OCI-LY3 (cell line): ENCODE data around the gene TCERG1L.

Source experiments
- H2AFZ ChIP-seq: fragments of 200-600, 300-600 bp; shearing (Covaris generic); 2 replicates; pipeline ENCODE4 v1.6.0; 2014; ENCODE audit warnings: antibody characterized with exemption, low read depth, low read length
- H3K27ac ChIP-seq: fragments of 200-600, 300-600 bp; sonication (generic); 2 replicates; pipeline ENCODE4 v1.5.1; 2014; ENCODE audit warnings: mild to moderate bottlenecking, low read length, moderate library complexity, mixed read lengths
- H3K27me3 ChIP-seq: fragments of 200-600, 300-600 bp; sonication (generic); 2 replicates; pipeline ENCODE4 v1.6.1; 2014; ENCODE audit warnings: low read depth, low read length, mixed read lengths
- H3K36me3 ChIP-seq: fragments of 200-600, 300-600 bp; sonication (generic); replicated peaks from 2 replicates; pipeline ENCODE3; 2014; ENCODE audit warnings: low read depth, low read length, mixed read lengths
- H3K4me1 ChIP-seq: fragments of 300-600, 200-600 bp; sonication (generic); 2 replicates; pipeline ENCODE4 v1.6.1; 2014; ENCODE audit warnings: low read length, mixed read lengths
- H3K4me2 ChIP-seq: fragments of 200-600, 300-600 bp; sonication (generic); 2 replicates; pipeline ENCODE4 v1.6.1; 2014; ENCODE audit warnings: low read length, mixed read lengths
- H3K4me3 ChIP-seq: fragments of 300-600, 200-600 bp; sonication (generic); 2 replicates; pipeline ENCODE4 v1.5.1; 2014; ENCODE audit warnings: antibody characterized with exemption, mild to moderate bottlenecking, low read length, moderate library complexity
- H3K79me2 ChIP-seq: fragments of 300-600, 200-600 bp; shearing (Covaris generic); 2 replicates; pipeline ENCODE4 v1.6.1; 2014; ENCODE audit warnings: mild to moderate bottlenecking, low read length, mixed read lengths
- H3K9ac ChIP-seq: fragments of 300-600, 200-600 bp; shearing (Covaris generic); 2 replicates; pipeline ENCODE4 v1.6.0; 2014; ENCODE audit warnings: mild to moderate bottlenecking, low read length, moderate library complexity
- H3K9me3 ChIP-seq: fragments of 200-600, 300-600 bp; shearing (Covaris generic); 2 replicates; pipeline ENCODE4 v1.6.1; 2014; ENCODE audit warnings: low read length, mixed read lengths; ENCODE audit not compliant: insufficient read depth
- H4K20me1 ChIP-seq: fragments of 200-600, 300-600 bp; sonication (generic); 2 replicates; pipeline ENCODE4 v1.6.1; 2016; ENCODE audit warnings: low read length, mixed read lengths; ENCODE audit not compliant: insufficient read depth
- CTCF ChIP-seq: fragments of 200-600, 300-600 bp; sonication (generic); IDR thresholded peaks from 2 replicates; pipeline ENCODE4 v1.5.1; 2014; ENCODE audit warnings: antibody characterized with exemption, low read length, low read depth
- EZH2phosphoT487 ChIP-seq: fragments of 200-600 bp; shearing (Covaris generic); IDR thresholded peaks from 2 replicates; pipeline ENCODE4 v1.6.1; 2018; ENCODE audit warnings: antibody characterized with exemption, mixed run types, low read depth

TCERG1L gene

DNA sequence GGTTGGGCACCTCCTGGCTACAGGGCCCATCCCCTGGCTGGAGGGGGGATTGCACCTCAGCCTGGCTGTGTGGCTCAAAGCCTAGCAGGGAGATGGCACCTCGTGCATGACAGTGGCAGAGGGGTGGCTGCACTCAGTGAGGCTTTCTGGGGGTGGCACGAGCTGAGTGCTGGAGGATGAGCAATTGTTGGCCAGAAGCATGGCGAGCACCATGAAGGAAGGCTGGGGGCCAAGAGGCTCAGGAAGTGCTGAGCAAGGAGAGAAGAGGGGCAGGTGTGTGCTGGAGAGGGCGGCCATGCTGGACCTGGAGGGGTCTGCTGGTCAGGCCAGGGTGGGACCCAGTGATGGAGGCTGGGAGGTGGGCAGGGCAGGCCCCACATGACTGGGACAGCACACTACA is 65.4 kb downstream of the TCERG1L start:
- TF ChIP-seq EZH2phosphoT487 (no peak), CTCF (no peak)
- Histone ChIP-seq H3K36me3 (no peaks in the 10 kb centered on the region), H3K4me1 (no peaks in the 10 kb centered on the region), H3K79me2 (no peaks in the 10 kb centered on the region), H3K4me3 (no peak overlapping the region), H3K27me3 (no peaks in the 10 kb centered on the region), H4K20me1 (no peaks in the 10 kb centered on the region), H2AFZ (no peak overlapping the region), H3K9ac (no peak overlapping the region), H3K27ac (no peak overlapping the region), H3K4me2 (no peak overlapping the region), H3K9me3 (no peaks in the 10 kb centered on the region)

DNA sequence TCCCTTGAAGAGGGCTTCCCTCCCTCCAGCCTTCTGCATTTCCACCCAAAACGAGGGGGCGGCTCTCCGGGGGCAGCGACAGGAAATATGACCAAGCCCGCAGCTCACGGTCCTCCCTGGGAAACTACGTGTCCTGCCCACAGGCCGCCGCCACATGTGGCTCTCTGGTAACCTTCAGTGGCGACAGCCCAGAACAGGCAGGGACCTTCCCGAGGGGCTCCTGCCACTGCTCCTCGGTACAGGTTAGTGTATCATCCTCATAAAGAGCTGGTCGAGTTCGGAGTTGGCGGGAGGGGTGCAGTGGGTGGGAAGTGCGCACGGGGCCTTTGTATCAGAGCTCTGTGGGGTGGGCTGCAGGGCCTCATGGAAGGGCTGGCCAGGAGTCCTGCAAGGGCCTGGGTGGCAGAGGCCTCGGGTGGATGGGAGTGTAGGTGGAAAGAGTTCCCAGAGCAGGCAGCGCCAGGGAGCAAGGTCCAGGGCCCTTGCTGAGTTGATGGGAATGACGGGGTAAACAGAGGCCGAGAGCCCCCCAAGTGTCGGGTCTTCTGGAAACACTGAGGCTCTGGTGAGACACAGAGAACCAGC is 66.0 kb downstream of the TCERG1L start:
- Histone ChIP-seq H3K4me2 (no peak overlapping the region), H3K4me3 (no peak overlapping the region), H2AFZ (no peak overlapping the region), H3K27ac (no peak overlapping the region), H3K9me3 (no peaks in the 10 kb centered on the region), H3K4me1 (no peaks in the 10 kb centered on the region), H3K36me3 (no peaks in the 10 kb centered on the region), H3K9ac (no peak overlapping the region), H3K27me3 (no peaks in the 10 kb centered on the region), H4K20me1 (no peaks in the 10 kb centered on the region), H3K79me2 (no peaks in the 10 kb centered on the region)
- TF ChIP-seq CTCF (no peak), EZH2phosphoT487 (no peak)

GRCh38 chr10:131244836-131245235 is 66.7 kb downstream of the TCERG1L start:
- no peaks in the 10 kb centered on the region for H3K4me1 ChIP-seq
- no peak overlapping the region for H3K4me2 ChIP-seq
- H2AFZ ChIP-seq, result no peak overlapping the region
- H4K20me1 ChIP-seq, result no peaks in the 10 kb centered on the region
- no peak overlapping the region for H3K27ac ChIP-seq
- no peaks in the 10 kb centered on the region for H3K27me3 ChIP-seq
- H3K9ac ChIP-seq, result no peak overlapping the region
- TF ChIP-seq EZH2phosphoT487 (no peak), CTCF (no peak)
- no peaks in the 10 kb centered on the region for H3K79me2 ChIP-seq
- H3K9me3 ChIP-seq, result no peaks in the 10 kb centered on the region
- H3K36me3 ChIP-seq, result no peaks in the 10 kb centered on the region
- H3K4me3 ChIP-seq, result no peak overlapping the region

DNA sequence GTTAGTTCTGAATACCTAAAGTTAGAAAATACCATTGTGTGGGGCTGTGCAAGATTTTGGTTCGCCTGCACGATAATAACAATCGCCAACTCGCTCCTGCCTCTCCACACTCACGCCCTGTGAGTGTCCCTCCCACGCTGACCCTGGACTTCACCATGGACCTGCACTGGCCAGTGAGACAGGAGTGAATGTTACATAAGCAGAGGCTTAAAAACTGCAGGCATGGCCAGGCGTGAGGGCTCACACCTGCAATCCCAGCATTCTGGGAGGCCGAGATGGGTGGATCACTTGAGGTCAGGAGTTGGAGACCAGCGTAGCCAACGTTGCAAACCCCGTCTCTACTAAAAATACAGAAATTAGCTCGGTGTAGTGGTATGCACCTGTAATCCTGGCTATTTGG is 68.4 kb downstream of the TCERG1L start:
- H3K9me3 ChIP-seq, result no peaks in the 10 kb centered on the region

More for the DNA sequence above, 68.4 kb downstream of the TCERG1L start:
- no peak for TF ChIP-seq EZH2phosphoT487
- TF ChIP-seq CTCF, result no peak
- Histone ChIP-seq H4K20me1 (no peaks in the 10 kb centered on the region), H3K27ac (no peak overlapping the region), H3K27me3 (no peaks in the 10 kb centered on the region), H3K9ac (no peak overlapping the region), H3K4me3 (no peak overlapping the region), H3K36me3 (no peaks in the 10 kb centered on the region), H2AFZ (no peak overlapping the region), H3K79me2 (no peaks in the 10 kb centered on the region), H3K4me2 (no peak overlapping the region), H3K4me1 (no peaks in the 10 kb centered on the region)
